KBM-7 (cell line): Measurements from ENCODE around the gene SCLY.

Experiments used
- DNase-seq: peaks from one replicate; pipeline ENCODE4 v3.0.0-alpha.2; 2015
- in situ Hi-C: fragments of 300-500 bp; cut with MboI; formaldehyde crosslinking; loops from 2 replicates; pipeline ENCODE4 v1.14.3; 2020; ENCODE audit warnings: low sequenced_read_pairs, low pct_unique_long_range_greater_than_20kb, mixed read lengths

Gene SCLY

GRCh38 chr2:238092486-238093035 is 31.8 kb downstream of the SCLY start:
- in situ Hi-C loops = no loop called here
- no peak for DNase-seq

- no peak for DNase-seq
These were observed 32.7 kb downstream of the SCLY start for GRCh38 chr2:238093181-238094140.

DNA sequence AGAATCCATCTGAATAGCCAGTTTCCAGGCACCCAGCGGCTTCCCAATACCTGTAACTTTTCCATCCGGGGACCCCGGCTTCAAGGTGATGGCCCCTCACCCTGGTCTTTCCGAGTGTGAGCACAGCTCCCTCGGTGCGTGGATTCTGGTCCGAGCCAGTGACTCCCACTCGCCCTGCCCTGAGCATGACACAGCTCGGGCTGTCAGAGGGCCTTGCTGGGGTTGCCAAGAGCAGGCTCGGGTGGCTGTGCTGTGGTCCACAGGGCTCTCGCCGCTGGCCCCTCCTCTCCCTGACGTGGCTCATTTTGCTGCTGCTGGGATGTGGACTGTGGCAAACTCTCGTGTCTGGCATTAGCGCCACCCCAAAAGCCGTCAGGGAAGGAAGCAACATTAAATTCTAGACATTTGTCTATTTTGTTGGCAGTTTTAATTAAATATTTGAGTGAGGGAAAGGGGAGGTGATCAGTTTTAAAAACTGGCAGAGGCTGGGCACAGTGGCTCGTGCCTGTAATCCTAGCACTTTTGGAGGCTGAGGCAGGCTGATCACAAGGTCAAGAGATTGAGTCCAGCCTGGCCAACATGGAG is 33.7 kb downstream of the SCLY start:
- in situ Hi-C loops = no loop called here
- no peak for DNase-seq

More at GRCh38 chr2:238093181-238094140, 32.7 kb downstream of the SCLY start:
- in situ Hi-C loops = no loop called here

- no peak for DNase-seq
- in situ Hi-C loops = no loop called here
These were observed 34.3 kb downstream of the SCLY start for GRCh38 chr2:238095143-238095542.

- DNase-seq = no peak
- in situ Hi-C loops = no loop called here
These were observed 35.7 kb downstream of the SCLY start for GRCh38 chr2:238096311-238097011.

- DNase-seq = no peak
- in situ Hi-C loops = no loop called here
These were observed 36.6 kb downstream of the SCLY start for GRCh38 chr2:238097201-238097987.

DNA sequence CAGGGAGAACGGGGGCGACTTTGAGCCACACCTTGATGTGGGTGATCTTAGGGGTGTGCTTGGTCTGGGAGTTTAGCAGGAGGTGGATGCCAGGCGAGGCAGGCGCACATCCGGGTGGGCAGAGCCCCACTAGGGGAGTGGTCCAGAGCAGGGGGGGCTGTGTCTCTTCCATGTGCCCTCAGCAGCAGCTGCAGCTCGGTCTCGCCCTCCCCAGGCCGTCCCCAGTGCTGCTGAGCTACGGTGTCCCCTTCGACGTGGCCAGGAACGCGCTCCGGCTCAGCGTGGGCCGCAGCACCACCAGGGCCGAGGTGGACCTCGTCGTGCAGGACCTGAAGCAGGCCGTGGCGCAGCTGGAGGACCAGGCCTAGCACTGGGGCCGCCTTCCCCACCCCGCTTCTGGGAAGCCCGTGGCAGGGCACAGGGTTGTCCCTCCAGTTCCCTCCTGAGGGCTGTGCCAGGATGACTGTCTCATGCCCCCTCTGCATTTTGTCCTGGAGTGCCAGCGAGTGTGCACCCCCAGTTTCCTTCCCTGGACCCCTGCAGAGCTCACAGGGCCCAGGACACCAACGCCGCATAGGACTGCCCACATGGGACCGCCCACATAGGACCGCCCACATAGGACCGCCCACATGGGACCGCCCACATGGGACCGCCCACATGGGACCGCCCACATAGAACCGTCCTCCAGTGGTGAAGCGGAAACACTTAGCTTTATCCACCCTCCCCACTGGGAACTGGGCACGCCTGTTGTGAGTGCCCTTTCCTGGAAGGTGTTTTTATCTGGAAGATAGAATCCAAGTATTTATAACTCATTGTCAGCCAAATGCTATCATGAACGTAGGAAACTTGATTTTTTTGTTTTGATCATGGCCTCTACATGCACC is 37.4 kb downstream of the SCLY start:
- in situ Hi-C loops = no loop called here

DNA sequence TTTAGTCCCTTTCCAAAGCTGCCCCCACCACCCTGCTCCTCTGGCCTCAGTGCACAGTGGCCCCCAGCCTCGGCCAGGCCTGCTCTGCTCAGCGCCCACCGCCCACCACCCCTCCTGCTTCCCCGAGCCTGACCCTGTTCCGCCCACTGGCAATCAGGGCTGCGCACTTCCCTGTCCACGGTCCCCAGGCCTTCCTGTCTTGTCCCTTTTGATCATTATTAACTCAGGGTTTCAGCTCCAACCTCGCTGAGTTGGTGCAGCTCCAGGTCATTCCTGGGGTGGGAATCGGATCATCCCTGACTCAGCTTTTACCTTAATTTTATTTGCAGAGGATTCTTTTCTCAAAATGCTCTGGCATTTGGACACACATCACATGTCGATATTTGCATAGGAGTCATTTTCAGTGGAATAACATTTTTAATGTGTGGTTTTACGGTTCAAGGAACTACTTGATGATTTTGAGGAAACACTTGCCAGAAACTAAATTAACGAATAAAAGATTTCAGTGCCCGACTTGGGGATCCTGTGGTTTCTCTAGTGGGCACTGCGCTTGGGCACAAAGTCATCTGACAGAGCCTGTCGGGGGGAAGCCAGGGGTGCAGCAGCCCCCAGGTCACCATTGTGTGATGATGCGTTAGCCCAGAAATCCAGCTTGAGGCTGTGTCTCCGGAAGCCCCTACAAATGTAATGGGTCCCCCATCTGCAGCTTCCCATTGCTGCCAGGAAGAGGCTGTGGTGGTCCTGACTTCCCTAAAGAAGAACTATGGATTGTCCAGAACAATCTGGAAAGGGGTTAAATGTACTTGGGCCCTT is 38.3 kb downstream of the SCLY start:
- in situ Hi-C loops = no loop called here

More for the DNA sequence above, 37.4 kb downstream of the SCLY start:
- peak; percentile 90 for DNase-seq

GRCh38 chr2:238099714-238100048 is 38.9 kb downstream of the SCLY start:
- in situ Hi-C loops = no loop called here
- no peak for DNase-seq

More for the DNA sequence above, 38.3 kb downstream of the SCLY start:
- DNase-seq = peak; percentile 42

GRCh38 chr2:238100049-238100820 is 39.4 kb downstream of the SCLY start, which contains the start of gene ESPNL:
TSS of gene ESPNL (plus strand) at chr2:238100340. CDS start at chr2:238100420, 80 bp downstream.
- in situ Hi-C loops = no loop called here
- DNase-seq = no peak

DNA sequence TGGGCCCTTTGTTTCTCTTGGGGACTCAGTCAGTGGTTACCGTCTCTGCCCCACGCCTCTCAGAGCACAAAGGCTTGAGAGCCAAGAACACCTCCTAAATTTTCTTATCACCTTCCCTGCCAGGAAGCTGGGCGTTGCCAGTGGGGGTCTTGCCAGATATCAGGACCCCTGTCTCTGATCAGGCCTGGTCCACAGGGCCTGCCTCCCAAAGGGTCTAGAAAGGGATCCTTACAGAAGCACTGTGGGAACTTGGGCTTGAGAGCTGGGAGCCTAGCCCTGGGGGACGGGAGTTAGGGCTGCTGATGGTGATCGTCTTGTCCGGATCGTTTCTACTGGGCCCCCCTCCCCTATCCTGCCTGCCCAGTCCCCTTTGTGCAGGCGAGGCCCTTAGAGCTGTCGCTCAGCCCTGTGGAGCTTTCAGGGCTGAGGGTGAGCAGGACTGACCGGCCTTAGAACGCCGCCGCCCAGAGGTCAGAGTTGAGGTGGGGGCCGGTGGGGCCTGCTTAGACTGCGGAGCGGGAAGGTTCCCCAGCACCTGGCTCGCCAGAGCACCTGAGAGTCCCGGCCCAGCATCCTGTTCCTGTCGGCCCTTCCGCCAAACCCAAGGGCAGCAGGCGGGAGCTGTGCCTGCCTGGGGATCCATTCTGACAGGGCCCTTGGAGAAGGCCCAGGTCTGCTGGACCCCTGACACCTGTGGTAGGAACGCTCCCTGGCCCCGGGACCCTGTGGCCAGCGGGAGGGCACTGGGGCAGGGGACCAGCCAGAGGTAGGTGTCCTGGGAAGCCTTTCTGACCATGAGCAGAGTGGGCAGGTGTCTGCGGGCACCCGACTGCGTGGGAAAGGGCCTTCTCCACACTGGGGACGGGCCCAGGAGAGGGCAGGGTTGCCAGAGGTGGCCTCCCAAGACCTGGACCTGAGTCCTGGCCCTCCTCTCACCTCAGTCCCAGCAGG is 40.3 kb downstream of the SCLY start:
- in situ Hi-C loops = no loop called here
- no peak for DNase-seq

DNA sequence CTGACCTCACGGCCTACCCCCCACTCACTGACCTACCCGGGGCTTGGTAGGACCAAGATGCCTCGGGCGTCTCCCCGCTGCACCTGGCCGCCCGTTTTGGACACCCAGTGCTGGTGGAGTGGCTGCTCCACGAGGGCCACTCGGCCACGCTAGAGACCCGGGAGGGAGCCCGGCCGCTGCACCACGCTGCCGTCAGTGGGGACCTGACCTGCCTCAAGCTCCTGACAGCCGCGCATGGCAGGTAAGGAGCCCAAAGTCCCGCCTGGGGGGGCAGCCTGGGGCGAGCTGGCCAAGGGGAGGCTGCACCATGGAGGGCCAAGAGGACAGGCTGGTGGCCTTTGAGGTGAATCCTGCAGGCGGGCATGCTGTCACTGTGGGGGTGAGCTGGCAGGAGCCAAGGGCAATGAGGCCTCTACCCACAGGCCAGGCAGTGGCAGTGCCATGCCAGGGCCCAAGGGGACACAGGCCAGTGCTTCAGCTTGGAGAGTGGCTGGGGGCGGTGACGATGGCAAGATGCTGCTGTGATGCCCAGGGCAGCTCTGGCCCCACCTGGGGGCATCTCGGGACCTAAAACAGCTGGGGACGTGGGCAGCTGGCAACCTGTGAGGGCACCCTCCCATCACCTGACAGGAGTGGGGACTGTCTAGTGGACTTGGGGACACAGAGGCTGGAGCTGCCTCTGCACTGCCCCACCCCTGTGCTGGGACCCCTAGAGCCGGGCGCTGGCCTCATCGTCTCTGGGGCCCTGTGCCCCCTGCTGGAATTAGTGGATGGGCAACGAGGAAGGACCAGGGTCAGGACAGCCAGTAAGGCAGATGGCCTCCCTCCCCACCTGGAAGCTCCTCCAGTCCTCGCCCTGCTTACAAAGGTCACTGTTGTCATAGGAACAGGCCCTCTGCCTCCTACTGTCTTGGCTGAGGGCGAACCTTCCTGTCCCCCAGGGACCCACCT is 41.4 kb downstream of the SCLY start:
- in situ Hi-C loops = no loop called here
- DNase-seq = no peak

- in situ Hi-C loops = no loop called here
- no peak for DNase-seq
These were observed 42.1 kb downstream of the SCLY start for GRCh38 chr2:238102865-238103264.

GRCh38 chr2:238103465-238104225 is 42.8 kb downstream of the SCLY start:
- DNase-seq = no peak
- in situ Hi-C loops = no loop called here
